Activated T-cell treated with anti-CD3 and anti-CD28 coated beads for 4 hours (primary cell): ENCODE measurements around the gene DBX2.
"Not testable (repeated sequence)": the region's sequence is repeated elsewhere in the genome, so short reads cannot be mapped to it uniquely, and the experiment has no call there.

ENCODE experiments used
- DNase-seq: peaks from one replicate; pipeline ENCODE4 v3.0.0-alpha.2; 2020

The DBX2 gene

GRCh38 chr12:45050751-45051571, at the start of gene DBX2:
TSS of gene DBX2 (minus strand) at chr12:45051099. CDS start at chr12:45050927, 172 bp downstream.
- DNase-seq, result no peak

- DNase-seq, result no peak
Observed at GRCh38 chr12:45098766-45099165, 47.9 kb upstream of the DBX2 start.

GRCh38 chr12:45095417-45095816, 44.5 kb upstream of the DBX2 start:
- DNase-seq, result not testable (repeated sequence)

GRCh38 chr12:45093051-45093450, 42.2 kb upstream of the DBX2 start:
- no peak for DNase-seq

- no peak for DNase-seq
Observed at GRCh38 chr12:45089411-45090075, 38.6 kb upstream of the DBX2 start.

- no peak for DNase-seq
Observed at GRCh38 chr12:45088608-45089007, 37.7 kb upstream of the DBX2 start.

- DNase-seq, result not testable (repeated sequence)
Observed at GRCh38 chr12:45084248-45084647, 33.3 kb upstream of the DBX2 start.

GRCh38 chr12:45077251-45077650, 26.4 kb upstream of the DBX2 start:
- no peak for DNase-seq

- DNase-seq, result no peak
Observed at GRCh38 chr12:45076417-45077026, 25.6 kb upstream of the DBX2 start.

GRCh38 chr12:45075587-45076282, 24.8 kb upstream of the DBX2 start:
- no peak for DNase-seq

- no peak for DNase-seq
Observed at GRCh38 chr12:45065125-45065626, 14.3 kb upstream of the DBX2 start.

GRCh38 chr12:45060976-45061375, 10.1 kb upstream of the DBX2 start:
- DNase-seq, result no peak

- DNase-seq, result no peak
Observed at GRCh38 chr12:45051572-45052125, 750 bp upstream of the DBX2 start.

- no peak for DNase-seq
Observed at GRCh38 chr12:45049912-45050750, 768 bp downstream of the DBX2 start.

- no peak for DNase-seq
Observed at GRCh38 chr12:45042599-45042998, 8.3 kb downstream of the DBX2 start.

GRCh38 chr12:45040977-45041376, 9.9 kb downstream of the DBX2 start:
- no peak for DNase-seq

- no peak for DNase-seq
Observed at GRCh38 chr12:45039757-45040156, 11.1 kb downstream of the DBX2 start.

- DNase-seq, result no peak
Observed at GRCh38 chr12:45034861-45035265, 16.0 kb downstream of the DBX2 start.

GRCh38 chr12:45017916-45018315, 33.0 kb downstream of the DBX2 start:
- no peak for DNase-seq

GRCh38 chr12:45014396-45014795, 36.5 kb downstream of the DBX2 start:
- no peak for DNase-seq

GRCh38 chr12:45012749-45013148, 38.1 kb downstream of the DBX2 start:
- DNase-seq, result no peak

GRCh38 chr12:45010059-45010458, 40.8 kb downstream of the DBX2 start:
- no peak for DNase-seq
